HEK293 (cell line): Measurements from ENCODE around the gene VEGFA.

Source experiments
- FEZF1 ChIP-seq: fragments of 450-650 bp; formaldehyde crosslinking; IDR thresholded peaks from 2 replicates; pipeline ENCODE4 v1.5.1; 2016; ENCODE audit warnings: missing biosample characterization, missing genetic modification characterization
- HOXC10 ChIP-seq: sonication (generic); formaldehyde crosslinking; IDR thresholded peaks from 2 replicates; pipeline ENCODE4 v1.8.1; 2023; ENCODE audit warnings: mild to moderate bottlenecking, missing genetic modification reagents
- KLF10 ChIP-seq: fragments of 450-650 bp; IDR thresholded peaks from 2 replicates; pipeline ENCODE4 v1.5.1; 2018; ENCODE audit warnings: missing biosample characterization, mild to moderate bottlenecking, missing genetic modification characterization
- REPIN1 ChIP-seq: fragments of 450-650 bp; formaldehyde crosslinking; IDR thresholded peaks from 2 replicates; pipeline ENCODE4 v1.5.1; 2017; ENCODE audit warnings: missing biosample characterization, missing genetic modification characterization, low read depth
- YY1 ChIP-seq: fragments of 450-650 bp; formaldehyde crosslinking; IDR thresholded peaks from 2 replicates; pipeline ENCODE4 v1.5.1; 2018; ENCODE audit warnings: missing biosample characterization, missing genetic modification characterization
- ZNF121 ChIP-seq: fragments of 450-650 bp; formaldehyde crosslinking; IDR thresholded peaks from 2 replicates; pipeline ENCODE4 v1.5.1; 2016; ENCODE audit warnings: missing biosample characterization, missing genetic modification characterization
- ZNF274 ChIP-seq, 2 experiments: fragments of 200-500 bp in 1 of 2; fragments of 450-650 bp in 1 of 2; sonication (Bioruptor generic) in 1 of 2; formaldehyde crosslinking in 1 of 2; IDR thresholded peaks; 2 replicates each; pipeline versions ENCODE4 v1.5.1 to v1.6.1; 2014 to 2016; ENCODE audit warnings: borderline replicate concordance in 1 of 2, inconsistent platforms in 1 of 2, low read length in 1 of 2, missing biosample characterization in 1 of 2, missing genetic modification characterization in 1 of 2
- ZNF354C ChIP-seq: fragments of 450-650 bp; formaldehyde crosslinking; IDR thresholded peaks from 2 replicates; pipeline ENCODE4 v1.5.1; 2016; ENCODE audit warnings: missing biosample characterization, missing genetic modification characterization, low read depth, borderline replicate concordance
- ZNF501 ChIP-seq: fragments of 450-650 bp; formaldehyde crosslinking; IDR thresholded peaks from 2 replicates; pipeline ENCODE4 v1.5.1; 2016; ENCODE audit warnings: missing biosample characterization, missing genetic modification characterization
- TF ChIP-seq, protein P1 (sequence below): fragments of 450-650 bp; formaldehyde crosslinking; IDR thresholded peaks from 2 replicates; pipeline ENCODE4 v1.5.1; 2016; ENCODE audit warnings: missing biosample characterization, missing genetic modification characterization
- TF ChIP-seq, protein P2 (sequence below): fragments of 450-650 bp; formaldehyde crosslinking; IDR thresholded peaks from 2 replicates; pipeline ENCODE4 v1.5.1; 2016; ENCODE audit warnings: missing biosample characterization, missing genetic modification characterization
- TF ChIP-seq, protein P3 (sequence below): fragments of 450-650 bp; formaldehyde crosslinking; IDR thresholded peaks from 2 replicates; pipeline ENCODE4 v1.5.1; 2016; ENCODE audit warnings: missing biosample characterization, missing genetic modification characterization
- TF ChIP-seq, protein P4 (sequence below): fragments of 450-650 bp; formaldehyde crosslinking; IDR thresholded peaks from 2 replicates; pipeline ENCODE4 v1.5.1; 2016; ENCODE audit warnings: missing biosample characterization, missing genetic modification characterization, low read depth

- TF ChIP-seq, protein P1, sequence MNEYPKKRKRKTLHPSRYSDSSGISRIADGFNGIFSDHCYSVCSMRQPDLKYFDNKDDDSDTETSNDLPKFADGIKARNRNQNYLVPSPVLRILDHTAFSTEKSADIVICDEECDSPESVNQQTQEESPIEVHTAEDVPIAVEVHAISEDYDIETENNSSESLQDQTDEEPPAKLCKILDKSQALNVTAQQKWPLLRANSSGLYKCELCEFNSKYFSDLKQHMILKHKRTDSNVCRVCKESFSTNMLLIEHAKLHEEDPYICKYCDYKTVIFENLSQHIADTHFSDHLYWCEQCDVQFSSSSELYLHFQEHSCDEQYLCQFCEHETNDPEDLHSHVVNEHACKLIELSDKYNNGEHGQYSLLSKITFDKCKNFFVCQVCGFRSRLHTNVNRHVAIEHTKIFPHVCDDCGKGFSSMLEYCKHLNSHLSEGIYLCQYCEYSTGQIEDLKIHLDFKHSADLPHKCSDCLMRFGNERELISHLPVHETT, result no peak
- TF ChIP-seq HOXC10 (CRISPR knock-in tag) (no peak), ZNF501 (tag by site-specific recombination) (no peak), ZNF121 (tag by site-specific recombination) (no peak), YY1 (tag by site-specific recombination) (no peak), ZNF274 (IDR thresholded peaks at IDR 0.05; ENCODE audit: low read length) (no peak), ZNF274 (tag by site-specific recombination; IDR thresholded peaks at IDR 0.05; ENCODE audit: borderline replicate concordance) (no peak), KLF10 (no peak), ZNF354C (tag by site-specific recombination) (no peak), FEZF1 (tag by site-specific recombination) (no peak), REPIN1 (tag by site-specific recombination) (no peak)
- TF ChIP-seq, protein P2, sequence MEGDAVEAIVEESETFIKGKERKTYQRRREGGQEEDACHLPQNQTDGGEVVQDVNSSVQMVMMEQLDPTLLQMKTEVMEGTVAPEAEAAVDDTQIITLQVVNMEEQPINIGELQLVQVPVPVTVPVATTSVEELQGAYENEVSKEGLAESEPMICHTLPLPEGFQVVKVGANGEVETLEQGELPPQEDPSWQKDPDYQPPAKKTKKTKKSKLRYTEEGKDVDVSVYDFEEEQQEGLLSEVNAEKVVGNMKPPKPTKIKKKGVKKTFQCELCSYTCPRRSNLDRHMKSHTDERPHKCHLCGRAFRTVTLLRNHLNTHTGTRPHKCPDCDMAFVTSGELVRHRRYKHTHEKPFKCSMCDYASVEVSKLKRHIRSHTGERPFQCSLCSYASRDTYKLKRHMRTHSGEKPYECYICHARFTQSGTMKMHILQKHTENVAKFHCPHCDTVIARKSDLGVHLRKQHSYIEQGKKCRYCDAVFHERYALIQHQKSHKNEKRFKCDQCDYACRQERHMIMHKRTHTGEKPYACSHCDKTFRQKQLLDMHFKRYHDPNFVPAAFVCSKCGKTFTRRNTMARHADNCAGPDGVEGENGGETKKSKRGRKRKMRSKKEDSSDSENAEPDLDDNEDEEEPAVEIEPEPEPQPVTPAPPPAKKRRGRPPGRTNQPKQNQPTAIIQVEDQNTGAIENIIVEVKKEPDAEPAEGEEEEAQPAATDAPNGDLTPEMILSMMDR (tag by site-specific recombination), result no peak
- TF ChIP-seq, protein P3, sequence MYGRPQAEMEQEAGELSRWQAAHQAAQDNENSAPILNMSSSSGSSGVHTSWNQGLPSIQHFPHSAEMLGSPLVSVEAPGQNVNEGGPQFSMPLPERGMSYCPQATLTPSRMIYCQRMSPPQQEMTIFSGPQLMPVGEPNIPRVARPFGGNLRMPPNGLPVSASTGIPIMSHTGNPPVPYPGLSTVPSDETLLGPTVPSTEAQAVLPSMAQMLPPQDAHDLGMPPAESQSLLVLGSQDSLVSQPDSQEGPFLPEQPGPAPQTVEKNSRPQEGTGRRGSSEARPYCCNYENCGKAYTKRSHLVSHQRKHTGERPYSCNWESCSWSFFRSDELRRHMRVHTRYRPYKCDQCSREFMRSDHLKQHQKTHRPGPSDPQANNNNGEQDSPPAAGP (tag by site-specific recombination), result no peak
- TF ChIP-seq, protein P4, sequence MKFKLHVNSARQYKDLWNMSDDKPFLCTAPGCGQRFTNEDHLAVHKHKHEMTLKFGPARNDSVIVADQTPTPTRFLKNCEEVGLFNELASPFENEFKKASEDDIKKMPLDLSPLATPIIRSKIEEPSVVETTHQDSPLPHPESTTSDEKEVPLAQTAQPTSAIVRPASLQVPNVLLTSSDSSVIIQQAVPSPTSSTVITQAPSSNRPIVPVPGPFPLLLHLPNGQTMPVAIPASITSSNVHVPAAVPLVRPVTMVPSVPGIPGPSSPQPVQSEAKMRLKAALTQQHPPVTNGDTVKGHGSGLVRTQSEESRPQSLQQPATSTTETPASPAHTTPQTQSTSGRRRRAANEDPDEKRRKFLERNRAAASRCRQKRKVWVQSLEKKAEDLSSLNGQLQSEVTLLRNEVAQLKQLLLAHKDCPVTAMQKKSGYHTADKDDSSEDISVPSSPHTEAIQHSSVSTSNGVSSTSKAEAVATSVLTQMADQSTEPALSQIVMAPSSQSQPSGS, result no peak
Measured at GRCh38 chr6:43834528-43835155, 64.6 kb downstream of the VEGFA start.
